ENCODE data around the gene HEATR5A. TPM values are rescaled to one million over a fixed set of nuclear protein-coding genes. Genes with fewer than 3 reads are reported as not detected.

The HEATR5A gene
- total and polyA plus RNA-seq, 9 of the 15 experiments (the other 6 are each of a cell fraction or from before 2014, with no cell fraction given) = 8.0 to 50.9 (median 23.0) TPM

GRCh38 chr14:31456841-31457664, 36.7 kb upstream of the HEATR5A start, which contains the start of gene DTD2 (continued):
- TF ChIP-seq THRAP3 (IDR thresholded peaks at IDR 0.05; ENCODE audit: borderline replicate concordance) = no peak
- TF ChIP-seq FOXO4 (CRISPR knock-in tag; IDR thresholded peaks at IDR 0.05) = no peak
- no peak for TF ChIP-seq TCFL5 (CRISPR knock-in tag; conservative IDR thresholded peaks at IDR 0.05)
- TF ChIP-seq RBBP5 (IDR thresholded peaks at IDR 0.05; ENCODE audit: borderline replicate concordance, insufficient read depth, low read length, poor library complexity, severe bottlenecking) = peak; percentile 84
- TF ChIP-seq MEIS2 (IDR thresholded peaks at IDR 0.05; ENCODE audit: partially characterized antibody) = peak; percentile 23
- TF ChIP-seq PTRF (tag; IDR thresholded peaks at IDR 0.05) = no peak
- TF ChIP-seq CREM (IDR thresholded peaks at IDR 0.05; ENCODE audit: low read depth) = peak; percentile 67; the same call in 1 of the 2 replicates
- no peak for TF ChIP-seq MAFF (IDR thresholded peaks at IDR 0.05; ENCODE audit: low read length)
- TF ChIP-seq TAF15 (IDR thresholded peaks at IDR 0.05; ENCODE audit: low read depth, low read length) = no peak
- no peak for TF ChIP-seq HOMEZ (CRISPR knock-in tag; IDR thresholded peaks at IDR 0.05)
- no peak for TF ChIP-seq BMI1 (IDR thresholded peaks at IDR 0.05; ENCODE audit: low read length)
- TF ChIP-seq ETS2 (tag; IDR thresholded peaks at IDR 0.05; ENCODE audit: borderline replicate concordance, poor library complexity, severe bottlenecking) = no peak
- peak; percentile 93 for TF ChIP-seq PHF8 (IDR thresholded peaks at IDR 0.05; ENCODE audit: borderline replicate concordance, low read length)
- no peak for TF ChIP-seq CHCHD3 (CRISPR knock-in tag; IDR thresholded peaks at IDR 0.05)
- no peak for TF ChIP-seq TRIM24 (IDR thresholded peaks at IDR 0.05)
- TF ChIP-seq ZNF140 (CRISPR knock-in tag; IDR thresholded peaks at IDR 0.05) = no peak
- no peak for TF ChIP-seq CBFA2T3 (IDR thresholded peaks at IDR 0.05)
- no peak for TF ChIP-seq CBX2 (IDR thresholded peaks at IDR 0.05; ENCODE audit: insufficient read depth, low read length, poor library complexity, severe bottlenecking)
- no peak for TF ChIP-seq SFPQ (IDR thresholded peaks at IDR 0.05; ENCODE audit: low read depth, low read length)
- TF ChIP-seq ZBTB8A (IDR thresholded peaks at IDR 0.05; ENCODE audit: partially characterized antibody) = no peak
- TF ChIP-seq ZKSCAN8 (CRISPR knock-in tag; IDR thresholded peaks at IDR 0.05) = no peak
